ENCODE measurements around the gene GDPD5.

Gene GDPD5

DNA sequence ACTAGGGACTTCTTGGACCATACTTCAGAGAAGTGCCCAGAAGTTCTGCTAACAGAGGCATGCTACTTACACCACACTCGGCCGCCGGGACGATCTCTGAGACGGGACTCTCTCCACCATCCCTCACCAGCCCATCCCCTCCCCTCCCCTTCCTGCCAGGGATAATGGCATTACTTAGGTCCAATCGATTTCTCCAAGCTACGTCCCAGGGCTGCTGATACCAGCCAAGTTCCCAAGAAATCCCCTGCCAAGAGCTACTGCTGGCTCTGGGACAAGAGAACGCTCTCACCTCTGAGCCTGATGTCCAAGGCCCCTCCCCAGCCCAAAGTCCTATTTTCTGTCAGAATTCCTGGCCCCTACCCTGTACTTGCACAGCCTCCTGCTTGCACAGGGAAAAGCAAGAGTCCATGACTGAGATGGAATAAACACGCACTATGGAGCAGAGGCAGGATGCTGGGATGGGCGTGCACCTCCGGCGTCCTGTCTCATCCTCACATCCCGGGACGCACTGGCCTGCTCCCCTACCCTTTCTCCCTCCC lies 42.7 kb downstream of the GDPD5 start:
- Mint-ChIP-seq H3K4me1 (ENCODE audit: low read depth) (peaks cover 3% of the 10 kb centered on the region), H3K27me3 (ENCODE audit: low read depth) (no peaks in the 10 kb centered on the region), H3K4me3 (no peak overlapping the region), H3K27ac (no peak overlapping the region), H3K9me3 (no peaks in the 10 kb centered on the region), H3K36me3 (ENCODE audit: low read depth) (no peaks in the 10 kb centered on the region)

DNA sequence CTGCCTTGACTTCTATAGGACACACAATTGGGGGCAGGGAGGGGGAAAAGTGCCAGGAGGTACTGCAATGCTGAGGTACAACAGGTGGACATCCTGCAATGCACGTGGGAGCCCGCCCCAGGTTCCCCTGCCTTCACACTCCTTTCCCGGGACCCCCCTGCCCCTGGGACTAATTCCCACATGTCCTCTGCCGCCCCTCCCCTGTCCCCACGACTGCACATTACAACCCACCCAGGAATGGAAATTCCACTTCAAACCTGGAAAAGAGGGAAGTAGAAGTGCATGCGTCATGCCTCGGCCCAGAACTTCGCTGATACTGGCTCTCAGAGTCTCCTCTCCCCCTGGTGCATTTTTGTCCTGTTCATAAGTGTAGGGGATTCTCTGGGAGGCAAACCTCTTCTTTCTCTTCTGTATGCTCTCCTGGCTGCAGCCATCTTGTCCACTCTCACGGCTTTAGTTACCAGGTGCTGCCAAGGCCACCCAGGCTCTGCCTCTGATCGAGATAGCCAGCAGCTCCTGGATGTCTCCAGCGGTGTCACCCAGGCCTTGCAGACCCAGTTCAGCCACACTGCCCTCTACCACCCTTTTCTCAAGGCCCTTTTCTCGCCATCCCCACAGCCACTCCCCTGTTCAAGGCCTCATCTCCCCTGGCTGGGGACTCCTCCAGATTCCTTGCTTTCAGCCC lies 43.7 kb downstream of the GDPD5 start:
- no peak overlapping the region for H3K4me3 Mint-ChIP-seq
- no peaks in the 10 kb centered on the region for H3K36me3 Mint-ChIP-seq (ENCODE audit: low read depth)
- peaks cover 3% of the 10 kb centered on the region for H3K4me1 Mint-ChIP-seq (ENCODE audit: low read depth)
- no peaks in the 10 kb centered on the region for H3K9me3 Mint-ChIP-seq
- no peak overlapping the region for H3K27ac Mint-ChIP-seq
- no peaks in the 10 kb centered on the region for H3K27me3 Mint-ChIP-seq (ENCODE audit: low read depth)

DNA sequence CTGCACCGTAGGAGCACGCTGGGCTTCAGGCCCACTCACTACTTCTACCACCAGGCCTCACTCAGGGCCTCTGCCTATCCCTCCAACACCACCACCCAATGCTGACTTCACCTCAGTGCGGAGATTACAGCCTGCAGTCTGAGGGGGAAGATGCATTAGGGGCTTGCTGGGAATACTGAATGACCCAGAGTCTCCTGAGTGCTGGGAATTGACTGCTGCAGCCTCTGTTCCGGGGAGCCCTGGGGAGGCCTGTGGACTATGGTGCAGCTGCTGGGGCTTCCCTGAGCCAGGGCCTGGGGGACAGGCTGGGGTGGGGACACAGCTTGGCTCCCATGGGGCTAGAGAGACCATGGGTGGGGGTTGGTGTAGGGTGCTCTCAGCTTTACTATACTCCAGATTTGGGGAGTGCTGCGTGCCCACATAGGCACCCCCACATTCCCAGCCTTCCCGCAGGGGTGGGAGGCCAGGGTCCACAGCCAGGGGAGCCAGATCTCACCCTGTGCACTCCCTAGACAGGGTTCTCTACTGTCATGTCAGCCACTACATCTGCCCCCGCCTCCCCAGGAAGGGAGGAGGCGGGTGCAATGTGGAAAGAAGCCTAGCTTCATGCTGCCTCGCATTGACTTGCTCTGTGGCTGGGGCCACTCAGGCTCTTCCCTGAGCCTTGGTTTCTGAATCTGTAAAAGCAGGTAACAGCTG lies 44.4 kb downstream of the GDPD5 start:
- H3K4me1 Mint-ChIP-seq (ENCODE audit: low read depth): no peaks in the 10 kb centered on the region

DNA sequence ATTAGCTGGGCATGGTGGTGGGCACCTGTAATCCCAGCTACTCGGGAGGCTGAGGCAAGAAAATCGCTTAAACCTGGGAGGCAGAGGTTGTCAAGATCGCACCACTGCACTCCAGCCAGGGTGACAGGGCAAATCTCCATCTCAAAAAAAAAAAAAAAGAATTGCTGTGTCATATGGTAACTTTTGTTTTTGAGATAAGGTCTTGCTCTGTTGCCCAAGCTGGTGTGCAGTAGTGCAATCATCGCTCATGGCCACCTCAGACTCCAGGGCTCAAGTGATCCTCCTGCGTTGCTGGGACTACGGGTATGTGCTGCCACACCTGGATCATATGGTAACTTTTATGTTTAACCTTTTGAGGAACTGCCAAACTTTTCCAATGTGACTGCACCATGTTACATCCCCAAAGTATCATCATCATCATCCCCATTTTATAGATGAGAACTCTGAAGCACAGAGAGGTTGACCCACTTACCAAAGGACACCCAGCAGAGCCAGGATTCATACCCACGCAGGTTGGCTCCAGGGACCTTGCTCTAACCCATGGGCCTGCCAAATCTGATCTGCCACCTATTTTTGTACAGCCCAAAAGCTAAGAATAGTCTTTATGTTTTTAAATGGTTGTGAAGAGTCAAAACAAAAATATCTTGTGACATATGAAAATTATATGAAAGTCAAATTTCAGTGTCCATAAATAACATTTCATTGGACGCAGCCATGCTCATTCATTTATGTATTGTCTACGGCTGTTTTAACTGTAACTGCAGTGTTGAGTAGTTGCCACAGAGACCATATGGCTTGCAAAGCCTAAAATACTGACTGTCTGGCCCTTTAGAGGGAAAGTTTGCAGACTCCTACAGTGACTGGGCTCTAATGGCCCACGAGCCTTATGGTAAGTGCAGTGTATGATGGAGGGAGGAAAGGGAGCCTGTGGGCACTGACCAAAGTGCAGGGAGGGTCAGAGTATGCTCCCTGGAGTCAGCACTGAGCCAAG lies 45.3 kb downstream of the GDPD5 start:
- Mint-ChIP-seq H3K4me3 (no peak overlapping the region), H3K27ac (no peak overlapping the region), H3K36me3 (ENCODE audit: low read depth) (no peaks in the 10 kb centered on the region), H3K9me3 (no peaks in the 10 kb centered on the region), H3K4me1 (ENCODE audit: low read depth) (peaks cover 6% of the 10 kb centered on the region), H3K27me3 (ENCODE audit: low read depth) (no peaks in the 10 kb centered on the region)

More for the DNA sequence above, 44.4 kb downstream of the GDPD5 start:
- H3K27ac Mint-ChIP-seq: no peak overlapping the region
- no peaks in the 10 kb centered on the region for H3K27me3 Mint-ChIP-seq (ENCODE audit: low read depth)
- no peak overlapping the region for H3K4me3 Mint-ChIP-seq
- no peaks in the 10 kb centered on the region for H3K36me3 Mint-ChIP-seq (ENCODE audit: low read depth)
- H3K9me3 Mint-ChIP-seq: no peaks in the 10 kb centered on the region

DNA sequence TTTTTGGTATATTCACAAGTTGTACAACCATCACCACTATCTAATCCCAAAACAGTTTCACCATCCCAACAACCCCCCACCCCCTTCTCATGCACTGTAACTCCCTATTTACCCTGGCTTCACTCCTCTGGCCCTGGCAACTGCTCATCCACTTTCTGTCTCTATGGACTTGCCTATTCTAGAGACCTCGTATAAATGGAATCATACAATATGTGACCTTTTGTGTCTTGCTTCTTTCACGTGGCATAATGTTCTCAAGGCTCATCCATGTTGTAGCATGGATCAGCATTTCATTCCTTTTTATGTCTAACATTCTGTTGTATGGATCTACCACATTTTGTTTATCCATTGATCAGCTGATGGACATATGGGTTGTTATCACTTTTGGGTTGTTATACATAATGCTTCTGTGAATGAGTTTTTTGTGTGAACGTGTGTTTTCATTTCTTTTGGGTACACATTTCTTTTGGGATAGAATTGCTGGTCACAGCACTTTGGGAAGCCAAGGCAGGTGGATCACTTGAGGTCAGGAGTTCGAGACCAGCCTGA lies 46.1 kb downstream of the GDPD5 start:
- no peaks in the 10 kb centered on the region for H3K27me3 Mint-ChIP-seq (ENCODE audit: low read depth)
- no peaks in the 10 kb centered on the region for H3K36me3 Mint-ChIP-seq (ENCODE audit: low read depth)
- H3K9me3 Mint-ChIP-seq: no peaks in the 10 kb centered on the region
- H3K4me1 Mint-ChIP-seq (ENCODE audit: low read depth): peaks cover 14% of the 10 kb centered on the region
- H3K4me3 Mint-ChIP-seq: no peak overlapping the region
- no peak overlapping the region for H3K27ac Mint-ChIP-seq

DNA sequence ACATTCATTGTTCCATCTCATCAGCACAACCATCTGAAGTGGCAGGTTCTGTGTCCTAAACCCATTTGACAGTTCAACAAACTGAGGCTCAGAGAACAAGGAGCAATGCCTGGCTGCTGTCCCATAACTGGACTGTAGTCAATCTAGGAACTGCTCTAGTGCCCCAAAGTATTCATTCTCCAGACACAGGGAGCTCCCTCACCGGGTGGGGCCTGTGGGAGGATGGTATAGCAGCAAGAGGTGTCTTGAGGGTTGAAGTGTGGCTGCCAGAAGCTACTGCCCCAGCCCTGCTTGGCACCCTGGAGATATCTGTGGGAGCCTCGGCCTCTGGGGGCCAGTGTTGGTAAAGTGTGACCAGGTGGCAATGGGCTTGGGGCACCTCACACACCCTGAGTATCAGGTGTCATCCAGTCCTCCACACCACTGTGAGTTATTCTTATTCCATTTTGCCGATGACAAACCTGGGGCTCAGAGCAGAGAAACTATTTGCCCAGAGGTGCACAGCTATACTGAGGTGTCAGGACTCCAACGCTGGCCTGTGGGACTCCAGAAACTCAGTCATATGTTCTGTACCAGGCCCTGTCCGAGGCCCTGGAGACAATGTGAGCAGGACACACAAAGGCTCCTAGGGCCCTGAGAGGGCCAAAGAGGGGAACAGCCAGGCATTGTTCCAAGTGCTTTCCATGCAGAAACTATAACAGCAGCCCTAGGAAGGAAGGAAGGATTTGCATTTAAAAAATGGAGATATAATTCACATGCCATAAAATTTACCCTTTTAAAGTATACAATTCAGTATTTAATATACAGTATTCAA lies 46.8 kb downstream of the GDPD5 start:
- Mint-ChIP-seq H3K4me3 (no peak overlapping the region), H3K4me1 (ENCODE audit: low read depth) (peaks cover 14% of the 10 kb centered on the region), H3K36me3 (ENCODE audit: low read depth) (no peaks in the 10 kb centered on the region), H3K9me3 (no peaks in the 10 kb centered on the region), H3K27me3 (ENCODE audit: low read depth) (no peaks in the 10 kb centered on the region), H3K27ac (no peak overlapping the region)

DNA sequence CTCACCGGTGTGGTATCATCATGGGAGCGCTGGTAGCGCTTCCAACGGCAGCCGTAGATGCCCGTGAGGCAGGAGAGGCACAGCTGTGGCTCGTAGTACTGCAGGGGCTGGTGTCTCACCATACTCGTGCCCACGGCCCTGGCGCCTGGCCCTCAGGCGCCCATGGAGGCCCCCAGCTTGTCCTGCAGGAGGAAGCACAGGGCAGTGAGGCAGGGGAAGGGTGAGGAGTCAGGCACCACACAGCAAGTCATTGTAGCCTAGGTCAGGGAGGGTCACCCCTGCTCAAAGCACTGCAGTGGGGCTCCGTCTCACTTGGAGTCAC lies 48.2 kb downstream of the GDPD5 start:
- H3K27me3 Mint-ChIP-seq (ENCODE audit: low read depth): no peaks in the 10 kb centered on the region
- peaks cover 2% of the 10 kb centered on the region for H3K36me3 Mint-ChIP-seq (ENCODE audit: low read depth)
- no peak overlapping the region for H3K4me3 Mint-ChIP-seq
- H3K27ac Mint-ChIP-seq: no peak overlapping the region
- peaks cover 14% of the 10 kb centered on the region for H3K4me1 Mint-ChIP-seq (ENCODE audit: low read depth)
- H3K9me3 Mint-ChIP-seq: no peaks in the 10 kb centered on the region

DNA sequence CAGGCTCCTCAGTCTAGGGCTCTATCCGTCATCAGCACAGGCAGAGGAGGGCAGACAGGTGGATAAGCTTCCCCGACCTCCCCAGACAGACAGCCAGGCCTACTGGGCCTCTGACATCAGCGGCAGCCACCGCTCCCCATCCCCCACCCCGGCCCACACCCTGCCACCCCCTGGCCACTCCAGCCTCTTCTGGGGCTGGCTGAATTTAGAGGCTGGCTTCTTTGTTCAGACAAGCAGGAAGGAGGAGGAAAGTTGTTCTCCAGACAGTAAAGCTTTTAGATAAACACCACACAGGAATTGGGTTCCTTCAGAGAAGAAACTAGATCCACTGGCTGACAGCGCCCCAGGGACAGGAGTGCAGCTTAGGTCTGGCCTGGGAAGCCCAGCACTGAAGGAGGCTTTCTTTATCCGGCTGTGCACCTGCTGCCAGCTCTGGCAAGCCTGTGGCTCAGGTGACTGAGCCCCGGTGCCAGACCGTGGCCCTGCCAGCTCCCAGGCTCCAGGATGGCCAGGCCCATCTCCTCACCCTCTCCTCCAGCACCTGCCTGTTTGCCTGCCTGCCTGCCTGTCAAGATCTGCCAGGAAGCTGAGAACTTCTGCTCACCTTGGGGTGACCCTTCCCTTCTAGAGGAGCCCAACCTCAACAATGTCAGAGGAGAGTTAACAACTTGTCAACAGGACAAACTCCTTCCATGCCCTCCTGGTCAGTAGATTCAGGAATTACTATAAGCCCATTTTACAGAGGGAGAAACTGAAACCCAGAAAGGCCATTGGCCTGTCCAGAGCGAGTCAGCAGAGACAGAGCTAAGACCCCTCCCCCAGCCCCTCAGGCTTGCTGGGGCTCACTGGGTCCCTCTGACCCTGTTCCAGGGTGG lies 48.8 kb downstream of the GDPD5 start:
- no peak overlapping the region for H3K4me3 Mint-ChIP-seq
- H3K27me3 Mint-ChIP-seq (ENCODE audit: low read depth): no peaks in the 10 kb centered on the region
- peaks cover 3% of the 10 kb centered on the region for H3K36me3 Mint-ChIP-seq (ENCODE audit: low read depth)
- H3K4me1 Mint-ChIP-seq (ENCODE audit: low read depth): peaks cover 14% of the 10 kb centered on the region
- H3K27ac Mint-ChIP-seq: no peak overlapping the region
- H3K9me3 Mint-ChIP-seq: no peaks in the 10 kb centered on the region

DNA sequence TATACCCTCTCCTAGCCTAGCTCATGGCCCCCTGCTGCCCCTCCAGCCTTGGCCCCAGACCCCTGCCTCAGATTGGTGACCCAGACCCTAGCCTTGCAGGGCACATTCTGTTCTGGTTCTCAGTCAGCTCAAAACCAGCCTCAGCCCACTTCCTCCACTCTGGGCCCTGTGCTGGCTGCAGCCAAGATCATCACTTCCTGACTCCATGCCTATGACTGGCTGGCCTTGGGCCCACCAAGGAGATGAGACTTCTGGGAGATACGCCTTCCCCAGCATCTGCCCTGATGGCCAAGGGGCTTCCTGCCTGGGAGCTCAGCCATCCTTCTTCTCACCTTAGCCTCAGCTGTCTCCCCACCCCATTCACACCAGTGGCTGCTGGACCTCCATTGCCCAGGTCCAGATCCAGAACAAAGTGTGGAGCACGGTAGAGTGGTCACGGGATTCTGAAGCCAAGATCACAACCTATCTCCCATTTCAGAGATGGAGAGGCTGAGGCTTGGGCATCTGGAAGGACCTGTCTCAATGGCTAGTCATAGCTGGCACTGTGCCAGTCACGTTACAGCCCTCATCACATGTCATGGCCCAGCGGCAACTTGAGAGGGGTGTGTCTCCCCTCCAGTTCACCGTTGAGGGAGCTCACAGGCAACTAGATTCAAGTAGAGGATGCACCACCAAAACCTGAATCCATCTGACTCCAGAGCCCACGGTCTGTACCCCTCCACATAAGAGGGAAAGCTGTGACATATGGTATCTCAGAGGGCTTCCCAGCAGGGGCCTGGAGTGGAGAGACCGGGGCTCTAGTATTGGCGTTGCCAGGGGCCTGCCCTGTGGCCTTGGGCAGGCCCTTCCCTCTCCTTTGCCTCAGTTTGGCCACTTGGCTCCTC lies 49.7 kb downstream of the GDPD5 start:
- Mint-ChIP-seq H3K27ac (peak overlapping the region; percentile 88), H3K4me1 (ENCODE audit: low read depth) (peaks cover 14% of the 10 kb centered on the region), H3K9me3 (no peaks in the 10 kb centered on the region), H3K27me3 (ENCODE audit: low read depth) (peaks cover 1% of the 10 kb centered on the region), H3K36me3 (ENCODE audit: low read depth) (peaks cover 3% of the 10 kb centered on the region), H3K4me3 (no peak overlapping the region)

DNA sequence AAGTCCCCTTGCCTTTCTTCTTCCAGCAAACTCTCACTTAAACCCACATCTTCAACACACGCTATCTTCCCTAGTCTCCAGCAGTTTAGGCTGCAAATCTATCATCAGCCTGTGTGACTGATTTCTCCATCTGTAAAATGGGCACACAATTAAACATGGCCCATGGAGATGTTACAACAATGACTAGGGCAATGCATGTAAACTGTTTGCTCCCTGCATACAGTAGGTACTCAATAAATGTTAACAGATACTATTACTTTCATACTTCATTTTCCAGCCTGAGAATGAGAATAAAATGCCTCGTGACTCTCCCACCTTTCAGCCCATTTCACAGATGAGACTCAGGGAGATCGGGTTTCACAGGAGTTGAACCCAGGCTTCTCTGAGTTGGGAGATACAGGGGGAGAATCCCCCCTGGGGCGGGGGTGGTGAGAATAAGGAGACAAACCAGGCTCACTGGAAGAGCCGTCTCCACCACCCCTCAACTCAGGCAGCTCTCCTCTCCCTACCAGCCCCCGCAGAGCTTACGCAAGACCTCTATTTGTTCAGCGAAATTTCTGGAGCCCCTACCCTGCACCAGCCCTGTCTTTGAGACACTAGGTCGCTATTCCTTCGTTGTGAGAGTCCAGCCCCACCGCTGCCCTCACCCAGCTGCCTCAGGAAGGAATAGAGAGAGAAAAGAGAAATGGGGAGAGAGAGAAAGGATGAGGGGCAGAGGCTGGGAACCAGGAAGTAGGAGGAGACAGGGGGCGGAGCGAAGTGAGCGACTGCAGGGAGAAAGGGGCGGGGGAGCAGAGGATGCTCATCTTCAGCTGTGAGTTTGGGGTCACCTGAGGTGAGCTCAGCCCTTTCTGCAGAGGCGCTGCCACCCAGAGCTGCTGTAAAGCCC lies 50.6 kb downstream of the GDPD5 start:
- H3K27ac Mint-ChIP-seq: peak overlapping the region; percentile 88
- peaks cover 3% of the 10 kb centered on the region for H3K36me3 Mint-ChIP-seq (ENCODE audit: low read depth)
- no peaks in the 10 kb centered on the region for H3K9me3 Mint-ChIP-seq
- H3K27me3 Mint-ChIP-seq (ENCODE audit: low read depth): peaks cover 5% of the 10 kb centered on the region
- H3K4me3 Mint-ChIP-seq: peak overlapping the region; percentile 59
- peaks cover 14% of the 10 kb centered on the region for H3K4me1 Mint-ChIP-seq (ENCODE audit: low read depth)

DNA sequence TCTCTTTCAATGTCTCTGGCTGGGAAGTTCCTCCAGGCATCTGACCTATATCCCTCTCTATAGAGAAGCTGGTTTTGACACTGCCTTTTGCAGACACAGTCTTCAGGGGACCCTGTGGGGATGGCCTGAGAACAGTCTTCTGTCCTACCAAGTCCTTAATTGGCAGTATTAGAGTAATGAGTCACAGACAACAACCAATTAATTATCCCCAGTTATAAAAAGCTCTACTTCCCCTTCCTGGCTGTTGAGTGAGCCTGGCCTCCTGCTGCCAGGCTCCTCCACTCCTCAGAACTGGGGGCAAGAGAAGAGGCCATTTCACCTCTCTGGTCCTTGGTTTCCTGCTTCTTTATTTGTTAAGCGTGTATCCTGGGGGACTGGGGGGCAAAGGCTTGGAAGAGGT lies 51.5 kb downstream of the GDPD5 start:
- Mint-ChIP-seq H3K36me3 (ENCODE audit: low read depth) (peaks cover 3% of the 10 kb centered on the region), H3K27me3 (ENCODE audit: low read depth) (peaks cover 5% of the 10 kb centered on the region), H3K9me3 (no peaks in the 10 kb centered on the region), H3K4me3 (no peak overlapping the region), H3K27ac (no peak overlapping the region), H3K4me1 (ENCODE audit: low read depth) (peaks cover 14% of the 10 kb centered on the region)

Measured in T-helper 1 cell treated with Interleukin-12 subunit alpha and Interleukin-12 subunit beta and Interleukin-4 antibody, amounts not matched to agents 30 μg/mL and 1 μg/mL, for 36 hours (primary cell).